Measurements from ENCODE around the gene RPP40.

RPP40 gene

GRCh38 chr6:4974962-4975361 lies 28.9 kb downstream of the RPP40 start:
- no peak for DNase-seq (ENCODE audit: low read depth, low spot score)

GRCh38 chr6:4973982-4974745 lies 29.7 kb downstream of the RPP40 start:
- no peak for DNase-seq (ENCODE audit: low read depth, low spot score)
- H3K4me3 ChIP-seq (ENCODE audit: low read length) = no peak overlapping the region

More at GRCh38 chr6:4974962-4975361, 28.9 kb downstream of the RPP40 start:
- H3K4me3 ChIP-seq (ENCODE audit: low read length) = no peak overlapping the region

GRCh38 chr6:4973415-4973814 lies 30.4 kb downstream of the RPP40 start:
- H3K4me3 ChIP-seq (ENCODE audit: low read length) = no peak overlapping the region
- no peak for DNase-seq (ENCODE audit: low read depth, low spot score)

- H3K4me3 ChIP-seq (ENCODE audit: low read length) = no peak overlapping the region
- DNase-seq (ENCODE audit: low read depth, low spot score) = no peak
These were observed 31.4 kb downstream of the RPP40 start for GRCh38 chr6:4972438-4972837.

GRCh38 chr6:4971851-4972250 lies 32.0 kb downstream of the RPP40 start:
- H3K4me3 ChIP-seq (ENCODE audit: low read length) = no peak overlapping the region
- DNase-seq (ENCODE audit: low read depth, low spot score) = no peak

- no peak for DNase-seq (ENCODE audit: low read depth, low spot score)
- H3K4me3 ChIP-seq (ENCODE audit: low read length) = no peak overlapping the region
These were observed 33.0 kb downstream of the RPP40 start for GRCh38 chr6:4970739-4971395.

GRCh38 chr6:4969609-4970285 lies 34.1 kb downstream of the RPP40 start:
- H3K4me3 ChIP-seq (ENCODE audit: low read length) = no peak overlapping the region
- no peak for DNase-seq (ENCODE audit: low read depth, low spot score)

GRCh38 chr6:4967301-4968030 lies 36.4 kb downstream of the RPP40 start:
- H3K4me3 ChIP-seq (ENCODE audit: low read length) = no peak overlapping the region
- no peak for DNase-seq (ENCODE audit: low read depth, low spot score)

GRCh38 chr6:4965562-4966389 lies 38.1 kb downstream of the RPP40 start:
- no peak overlapping the region for H3K4me3 ChIP-seq (ENCODE audit: low read length)
- no peak for DNase-seq (ENCODE audit: low read depth, low spot score)

GRCh38 chr6:4964675-4965561 lies 38.9 kb downstream of the RPP40 start:
- H3K4me3 ChIP-seq (ENCODE audit: low read length) = no peak overlapping the region
- no peak for DNase-seq (ENCODE audit: low read depth, low spot score)

GRCh38 chr6:4962905-4963304 lies 40.9 kb downstream of the RPP40 start:
- no peak for DNase-seq (ENCODE audit: low read depth, low spot score)
- no peak overlapping the region for H3K4me3 ChIP-seq (ENCODE audit: low read length)

GRCh38 chr6:4961322-4962168 lies 42.3 kb downstream of the RPP40 start:
- DNase-seq (ENCODE audit: low read depth, low spot score) = no peak

GRCh38 chr6:4958624-4959023 lies 45.2 kb downstream of the RPP40 start:
- DNase-seq (ENCODE audit: low read depth, low spot score) = no peak
- H3K4me3 ChIP-seq (ENCODE audit: low read length) = no peak overlapping the region

More at GRCh38 chr6:4961322-4962168, 42.3 kb downstream of the RPP40 start:
- H3K4me3 ChIP-seq (ENCODE audit: low read length) = no peak overlapping the region

- H3K4me3 ChIP-seq (ENCODE audit: low read length) = no peak overlapping the region
- DNase-seq (ENCODE audit: low read depth, low spot score) = no peak
These were observed 46.2 kb downstream of the RPP40 start for GRCh38 chr6:4957521-4958231.

GRCh38 chr6:4956625-4957024 lies 47.2 kb downstream of the RPP40 start:
- no peak overlapping the region for H3K4me3 ChIP-seq (ENCODE audit: low read length)
- no peak for DNase-seq (ENCODE audit: low read depth, low spot score)

- no peak for DNase-seq (ENCODE audit: low read depth, low spot score)
- H3K4me3 ChIP-seq (ENCODE audit: low read length) = no peak overlapping the region
These were observed 50.4 kb downstream of the RPP40 start for GRCh38 chr6:4953440-4953839.
